CD14-positive monocyte (primary cell): ENCODE measurements around the gene PLXNA4. TPM values are rescaled to one million over a fixed set of nuclear protein-coding genes. Genes with fewer than 3 reads are reported as not detected.

Experiments
- DNase-seq, 3 donors: peaks; one replicate each; pipeline ENCODE4 v3.0.0-alpha.2; 2011 to 2022
- H2AFZ ChIP-seq: 2 replicates; pipeline ENCODE4 v1.6.0; 2012; ENCODE audit warnings: mild to moderate bottlenecking, low read depth, low read length, inconsistent platforms; ENCODE audit not compliant: insufficient read depth, poor library complexity, severe bottlenecking
- H3K27ac ChIP-seq, 2 donors: 1 replicate in 1 of 2; 2 replicates in 1 of 2; pipeline ENCODE4 v1.5.1; 2012 to 2013; ENCODE audit warnings: low read length in 2 of 2, control low read depth in 1 of 2, inconsistent platforms in 1 of 2, low read depth in 1 of 2, mild to moderate bottlenecking in 1 of 2
- H3K27me3 ChIP-seq, 2 donors: one replicate each; pipeline versions ENCODE4 v1.6.0 to v1.6.1; 2011 to 2013; ENCODE audit warnings: low read length in 2 of 2; ENCODE audit not compliant: control insufficient read depth in 2 of 2, insufficient read depth in 2 of 2
- H3K36me3 ChIP-seq, 2 donors: replicated peaks in 1 of 2; 1 replicate in 1 of 2; 2 replicates in 1 of 2; pipeline versions ENCODE4 v1.5.1 to v1.6.1; 2012 to 2013; ENCODE audit warnings: low read length in 2 of 2, control low read depth in 1 of 2, inconsistent platforms in 1 of 2, mild to moderate bottlenecking in 1 of 2; ENCODE audit not compliant: insufficient read depth in 2 of 2, control insufficient read depth in 1 of 2
- H3K4me1 ChIP-seq, 2 donors: 1 replicate in 1 of 2; 2 replicates in 1 of 2; pipeline versions ENCODE4 v1.5.1 to v1.6.1; 2012 to 2013; ENCODE audit warnings: low read length in 2 of 2, control low read depth in 1 of 2, inconsistent platforms in 1 of 2, mild to moderate bottlenecking in 1 of 2, moderate library complexity in 1 of 2; ENCODE audit not compliant: insufficient read depth in 2 of 2, control insufficient read depth in 1 of 2
- H3K4me2 ChIP-seq: replicated peaks from 2 replicates; pipeline ENCODE3; 2012; ENCODE audit warnings: low read length, moderate library complexity, mild to moderate bottlenecking; ENCODE audit not compliant: poor library complexity, severe bottlenecking; ENCODE audit errors: extremely low read depth
- H3K4me3 ChIP-seq, 3 experiments: fragments of 200-600 bp in 1 of 3; sonication (generic) in 1 of 3; replicated peaks in 1 of 3; 1 replicate in 2 of 3; 2 replicates in 1 of 3; pipeline ENCODE4 v1.5.1; 2011 to 2013; ENCODE audit warnings: low read length in 3 of 3, mild to moderate bottlenecking in 3 of 3, control low read depth in 2 of 3, low read depth in 2 of 3, inconsistent platforms in 1 of 3, moderate library complexity in 1 of 3
- H3K79me2 ChIP-seq: 2 replicates; pipeline ENCODE4 v1.6.0; 2012; ENCODE audit warnings: mild to moderate bottlenecking, control low read depth, inconsistent platforms, low read length, moderate library complexity; ENCODE audit not compliant: insufficient read depth
- H3K9ac ChIP-seq: 2 replicates; pipeline ENCODE4 v1.6.0; 2017; ENCODE audit warnings: low read length, mild to moderate bottlenecking; ENCODE audit not compliant: insufficient read depth, poor library complexity, severe bottlenecking
- H3K9me3 ChIP-seq, 2 donors: replicated peaks in 1 of 2; 1 replicate in 1 of 2; 2 replicates in 1 of 2; pipeline versions ENCODE4 v1.5.1 to v1.6.1; 2012 to 2013; ENCODE audit warnings: low read length in 2 of 2, control low read depth in 1 of 2; ENCODE audit not compliant: control insufficient read depth in 1 of 2, insufficient read depth in 1 of 2
- H4K20me1 ChIP-seq: 2 replicates; pipeline ENCODE4 v1.6.0; 2012; ENCODE audit warnings: mild to moderate bottlenecking, low read length, control low read depth, moderate library complexity; ENCODE audit not compliant: insufficient read depth
- H3K27ac Mint-ChIP-seq, 7 donors: one replicate each; pipeline ENCODE4 v1.8.0; 2020; ENCODE audit warnings: mild to moderate bottlenecking in 7 of 7, mixed read lengths in 7 of 7, moderate library complexity in 6 of 7, inconsistent platforms in 2 of 7
- H3K27me3 Mint-ChIP-seq, 3 donors: one replicate each; pipeline ENCODE4 v1.8.0; 2021 to 2022; ENCODE audit warnings: low read depth in 3 of 3, mild to moderate bottlenecking in 3 of 3, mixed read lengths in 3 of 3, moderate library complexity in 3 of 3, inconsistent platforms in 1 of 3
- H3K36me3 Mint-ChIP-seq, 2 donors: one replicate each; pipeline ENCODE4 v1.8.0; 2020; ENCODE audit warnings: mixed read lengths in 2 of 2, inconsistent platforms in 1 of 2, mild to moderate bottlenecking in 1 of 2
- H3K4me1 Mint-ChIP-seq: one replicate; pipeline ENCODE4 v1.8.0; 2020; ENCODE audit warnings: mild to moderate bottlenecking, mixed read lengths
- H3K4me3 Mint-ChIP-seq, 2 donors: one replicate each; pipeline ENCODE4 v1.8.0; 2020; ENCODE audit warnings: mild to moderate bottlenecking in 2 of 2, mixed read lengths in 2 of 2, moderate library complexity in 1 of 2
- H3K9me3 Mint-ChIP-seq, 7 donors: one replicate each; pipeline ENCODE4 v1.8.0; 2020 to 2022; ENCODE audit warnings: mixed read lengths in 7 of 7, mild to moderate bottlenecking in 6 of 7, moderate library complexity in 6 of 7, inconsistent platforms in 2 of 7
- CTCF ChIP-seq: fragments of 200-600 bp; IDR thresholded peaks from one replicate; pipeline ENCODE4 v1.8.0; 2022; ENCODE audit warnings: antibody characterized with exemption, mild to moderate bottlenecking
- WGBS: methylation state at CpG from one replicate; pipeline ENCODE4 v1.1.5; 2013; ENCODE audit warnings: missing lambda C conversion rate; ENCODE audit not compliant: insufficient coverage; 5-methylcytosine and 5-hydroxymethylcytosine counted together
- intact Hi-C, 2 donors: fragments of 100-400 bp; cut with micrococcal nuclease; formaldehyde crosslinking; loops; one replicate each; pipeline versions ENCODE4 v1.15.0 to v1.15.1; 2023
- polyA plus RNA-seq, 3 donors: library from polyadenylated mRNA; depleted of rRNA in 1 of 3; unstranded in 2 of 3; stranded (reverse) in 1 of 3; fragments of 300-500 nt in 2 of 3; fragments of >200 nt in 1 of 3; fragmentation: Illumina TruSeq in 2 of 3; gene quantifications; 1 replicate in 2 of 3; 2 replicates in 1 of 3; pipeline ENCODE4 v1.2.3, GENCODE V29; 2012 to 2021

The PLXNA4 gene
- polyA plus RNA-seq, 3 donors = not detected

- Histone ChIP-seq H3K9ac (no peak overlapping the region), H4K20me1 (no peaks in the 10 kb centered on the region), H3K4me2 (no peak overlapping the region), H2AFZ (no peak overlapping the region), H3K36me3 (no peaks in the 10 kb centered on the region), H3K79me2 (no peaks in the 10 kb centered on the region), H3K4me3 (no peak overlapping the region), H3K4me1 (peaks cover under 1% of the 10 kb centered on the region in 2 donors), H3K27ac (no peak overlapping the region), H3K9me3 (no peaks in the 10 kb centered on the region), H3K27me3 (peaks cover 0 to 8% of the 10 kb centered on the region in 2 donors)
- DNase-seq = no peak
- no peak for TF ChIP-seq CTCF
- Mint-ChIP-seq H3K4me3 (no peak overlapping the region), H3K27me3 (peaks cover 8 to 19% (median 15%) of the 10 kb centered on the region in 3 donors), H3K27ac (no peak overlapping the region), H3K4me1 (peaks cover 2% of the 10 kb centered on the region), H3K9me3 (peaks cover 0 to 4% (median 0%) of the 10 kb centered on the region in 7 donors), H3K36me3 (no peaks in the 10 kb centered on the region)
- WGBS = no CpG with 5 or more reads among the region's 1 CpG
- intact Hi-C loops = no loop called here
These were observed 33.4 kb downstream of the PLXNA4 start for GRCh38 chr7:132542895-132543294.

- H3K27ac ChIP-seq = no peak overlapping the region
- Mint-ChIP-seq H3K4me3 (no peak overlapping the region), H3K27me3 (peaks cover 8 to 20% (median 13%) of the 10 kb centered on the region in 3 donors), H3K27ac (no peak overlapping the region), H3K4me1 (peaks cover 9% of the 10 kb centered on the region), H3K36me3 (no peaks in the 10 kb centered on the region), H3K9me3 (peaks cover 0 to 4% (median 0%) of the 10 kb centered on the region in 7 donors)
- DNase-seq = no peak
- H3K4me1 ChIP-seq = peaks cover 5 to 6% of the 10 kb centered on the region in 2 donors
- H3K36me3 ChIP-seq = no peaks in the 10 kb centered on the region
- H3K4me3 ChIP-seq = no peak overlapping the region
- TF ChIP-seq CTCF = no peak
- H3K4me2 ChIP-seq = no peak overlapping the region
- H3K79me2 ChIP-seq = no peaks in the 10 kb centered on the region
- H3K9me3 ChIP-seq = no peaks in the 10 kb centered on the region
- no peak overlapping the region for H2AFZ ChIP-seq
- no peak overlapping the region for H3K9ac ChIP-seq
- no peaks in the 10 kb centered on the region for H4K20me1 ChIP-seq
- peaks cover 0 to 8% of the 10 kb centered on the region in 2 donors for H3K27me3 ChIP-seq
- intact Hi-C loops = no loop called here
- WGBS = 61% methylated on average over 2 of the region's 6 CpGs
These were observed 34.6 kb downstream of the PLXNA4 start for GRCh38 chr7:132541656-132542055.
